Heart right ventricle (tissue), 16 donors: Measurements from ENCODE around the gene EPHA8. TPM values are rescaled to one million over a fixed set of nuclear protein-coding genes. Genes with fewer than 3 reads are reported as not detected.

Experiments
- ATAC-seq, 8 donors: fragments of 200-7000 bp; cut with Tn5 transposase; one replicate each; pipeline ENCODE4 v1.9.1; 2020; ENCODE audit warnings: mild to moderate bottlenecking in 8 of 8, moderate library complexity in 8 of 8, moderate number of reproducible peaks in 1 of 8
- DNase-seq, 2 donors: peaks; one replicate each; pipeline ENCODE4 v3.0.0-alpha.2; 2020
- H3K27ac ChIP-seq, 10 donors: fragments of 200-600 bp; sonication (generic) in 2 of 10; one replicate each; pipeline versions ENCODE4 v1.5.0 to v1.8.0; 2020 to 2022; ENCODE audit warnings: mild to moderate bottlenecking in 3 of 10
- H3K27me3 ChIP-seq, 7 donors: fragments of 200-600 bp; one replicate each; pipeline ENCODE4 v1.8.0; 2021 to 2022; ENCODE audit warnings: mild to moderate bottlenecking in 2 of 7
- H3K36me3 ChIP-seq, 9 donors: fragments of 200-600 bp; sonication (generic) in 1 of 9; one replicate each; pipeline versions ENCODE4 v1.5.0 to v1.8.0; 2020 to 2022; ENCODE audit warnings: mild to moderate bottlenecking in 2 of 9
- H3K4me1 ChIP-seq, 9 donors: fragments of 200-600 bp; sonication (generic) in 1 of 9; one replicate each; pipeline versions ENCODE4 v1.5.0 to v1.8.0; 2020 to 2022; ENCODE audit warnings: mild to moderate bottlenecking in 4 of 9
- H3K4me3 ChIP-seq, 10 donors: fragments of 200-600 bp; sonication (generic) in 2 of 10; one replicate each; pipeline versions ENCODE4 v1.5.0 to v1.8.0; 2020 to 2022; ENCODE audit warnings: mild to moderate bottlenecking in 7 of 10, moderate library complexity in 2 of 10
- H3K9me3 ChIP-seq, 11 donors: fragments of 200-600 bp in 10 of 11; sonication (generic) in 2 of 11; one replicate each; pipeline versions ENCODE4 v1.5.0 to v1.8.0; 2013 to 2022; ENCODE audit warnings: mild to moderate bottlenecking in 2 of 11, control low read depth in 1 of 11, moderate library complexity in 1 of 11
- WGBS, 2 donors: extraction: QIAGEN DNeasy Blood & Tissue Kit; methylation state at CpG; one replicate each; pipeline ENCODE4 v1.1.7; 2013; ENCODE audit warnings: inconsistent platforms in 1 of 2; 5-methylcytosine and 5-hydroxymethylcytosine counted together
- intact Hi-C, 10 donors: fragments of 100-400 bp; cut with DNase I; formaldehyde crosslinking; loops; one replicate each; pipeline versions ENCODE4 v1.11.1 to v1.14.2; 2022
- polyA plus RNA-seq, 2 donors: library from polyadenylated mRNA; stranded (reverse); fragments of 200-250 nt; gene quantifications; one replicate each; pipeline ENCODE4 v1.2.3, GENCODE V29; 2013
- total RNA-seq, 10 donors: library from RNA; stranded (reverse); fragmentation: NEBNext Ultra II Directional in 3 of 10; extraction: Animal tissue kit (Norgen Biotek cat#: 25700) in 3 of 10; gene quantifications; one replicate each; pipeline versions ENCODE4 v1.2.1 to v1.2.4, GENCODE V29; 2021 to 2023
- TF ChIP-seq, protein P1 (sequence below), 9 donors: fragments of 200-600 bp; sonication (generic) in 2 of 9; IDR thresholded peaks; one replicate each; pipeline versions ENCODE4 v1.5.0 to v1.8.0; 2021 to 2022; ENCODE audit warnings: antibody characterized with exemption in 9 of 9, mild to moderate bottlenecking in 5 of 9, moderate library complexity in 1 of 9
- donor health status: Arrhythmogenic right ventricular cardiomyopathy.
- donor health status: ischemic (EF 13 %, LVEDD 7.1; RV severe dilation, severe dysfunction).
- donor health status: healthy with polysubstance abuse.
- donor health status: DM: no; HTN: yes; CAD: no.
- donor health status: DM: no; HTN: no; CAD: no.
- donor health status: ischemic (EF 25% LVEDD 6.9; RV normal size, moderate dysfunction).
- donor health status: ischemic (EF 25% LVEDD 5.7; RV mildly dilated, moderate dysfunction).
- donor health status: healthy.
- donor health status: DM: yes; HTN: yes; CAD: no.
- donor health status: Ischemic cardiomyopathy.
- donor health status: ischemic (EF 35%, LVEDD 5.7; RV mildly dilated, moderate dysfunction).
- donor health status: nonischemic (EF 11% LVEDD 7.7; RV severe dilation, severe dysfunction).
- donor health status: DM: yes; HTN: yes; CAD: no.
- donor health status: PGD.
- donor health status: ischemic (EF 29% LVEDD 5.4; RV normal size, mild dysfunction).
- donor health status: nonischemic (EF 23%, LVEDD 6.1; RV moderate dilation, normal function).

Gene EPHA8
- total and polyA plus RNA-seq, 12 donors = 0.12 to 0.30 TPM; not detected in 10

DNA sequence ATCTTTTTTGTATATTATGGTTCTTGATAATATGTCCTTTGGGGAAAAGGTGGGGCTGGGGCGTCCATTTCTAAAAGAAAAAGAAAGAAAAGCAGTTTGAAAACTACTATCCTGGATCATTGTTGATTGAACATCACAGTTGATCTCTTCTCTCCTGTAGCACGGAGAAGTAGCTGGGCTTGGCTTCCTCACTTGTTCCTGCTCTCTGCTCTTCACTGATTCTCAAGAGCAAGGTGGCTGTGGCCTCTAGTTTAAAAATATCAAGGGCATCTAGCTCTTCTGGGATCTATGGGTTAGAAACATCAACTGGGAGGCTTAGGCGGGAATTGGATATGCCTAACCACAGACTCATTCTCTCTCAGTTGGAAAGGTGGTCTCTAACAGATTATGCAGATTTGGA lies 38.1 kb upstream of the EPHA8 start:
- Histone ChIP-seq H3K27me3 (no peaks in the 10 kb centered on the region), H3K36me3 (peaks cover 0 to 88% (median 51%) of the 10 kb centered on the region in 9 donors), H3K4me1 (peaks cover 0 to 5% (median 2%) of the 10 kb centered on the region in 9 donors), H3K9me3 (no peaks in the 10 kb centered on the region), H3K4me3 (no peak overlapping the region), H3K27ac (no peak overlapping the region)
- intact Hi-C loops = loop anchor here in 4 of 10 donors (5.0 to 10.0 kb wide), 3 partner anchors 90 to 117 kb away; partner anchors contain the start of genes C1QC (in 2 of the 4) and C1QA (in 1 of the 4)
- TF ChIP-seq, protein P1, sequence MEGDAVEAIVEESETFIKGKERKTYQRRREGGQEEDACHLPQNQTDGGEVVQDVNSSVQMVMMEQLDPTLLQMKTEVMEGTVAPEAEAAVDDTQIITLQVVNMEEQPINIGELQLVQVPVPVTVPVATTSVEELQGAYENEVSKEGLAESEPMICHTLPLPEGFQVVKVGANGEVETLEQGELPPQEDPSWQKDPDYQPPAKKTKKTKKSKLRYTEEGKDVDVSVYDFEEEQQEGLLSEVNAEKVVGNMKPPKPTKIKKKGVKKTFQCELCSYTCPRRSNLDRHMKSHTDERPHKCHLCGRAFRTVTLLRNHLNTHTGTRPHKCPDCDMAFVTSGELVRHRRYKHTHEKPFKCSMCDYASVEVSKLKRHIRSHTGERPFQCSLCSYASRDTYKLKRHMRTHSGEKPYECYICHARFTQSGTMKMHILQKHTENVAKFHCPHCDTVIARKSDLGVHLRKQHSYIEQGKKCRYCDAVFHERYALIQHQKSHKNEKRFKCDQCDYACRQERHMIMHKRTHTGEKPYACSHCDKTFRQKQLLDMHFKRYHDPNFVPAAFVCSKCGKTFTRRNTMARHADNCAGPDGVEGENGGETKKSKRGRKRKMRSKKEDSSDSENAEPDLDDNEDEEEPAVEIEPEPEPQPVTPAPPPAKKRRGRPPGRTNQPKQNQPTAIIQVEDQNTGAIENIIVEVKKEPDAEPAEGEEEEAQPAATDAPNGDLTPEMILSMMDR (IDR thresholded peaks at IDR 0.05) = no peak
- ATAC-seq (no peak), DNase-seq (no peak)
- WGBS, 2 donors = 87 to 92% methylated on average over 3 of the region's 3 CpGs

DNA sequence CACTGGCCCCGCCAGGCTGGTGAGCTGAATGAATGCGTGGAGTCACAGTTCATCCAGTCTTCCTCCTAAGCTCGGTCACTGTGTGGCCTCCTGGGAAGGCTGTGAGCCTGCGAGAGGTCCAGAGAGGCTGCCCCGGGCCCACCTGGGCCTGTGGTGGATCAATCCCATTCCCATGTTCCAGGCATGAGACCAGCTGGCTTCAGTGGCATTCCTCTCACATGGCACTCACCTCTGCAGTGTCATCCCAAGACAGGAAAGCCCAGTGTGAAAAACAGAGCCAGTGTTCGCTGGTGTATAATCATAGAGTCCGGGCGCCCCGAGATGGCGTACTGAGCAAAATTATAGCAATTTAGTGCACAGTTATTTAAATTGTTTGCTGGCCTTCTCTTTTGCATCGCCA lies 37.6 kb upstream of the EPHA8 start:
- peaks cover 0 to 9% (median 7%) of the 10 kb centered on the region in 9 donors for H3K4me1 ChIP-seq
- intact Hi-C loops = loop anchor here in 4 of 10 donors (5.0 to 10.0 kb wide), 3 partner anchors 91 to 117 kb away; partner anchors contain the start of genes C1QC (in 2 of the 4) and C1QA (in 1 of the 4)
- H3K27ac ChIP-seq = no peak overlapping the region
- H3K36me3 ChIP-seq = peaks cover 0 to 84% (median 47%) of the 10 kb centered on the region in 9 donors
- no peaks in the 10 kb centered on the region for H3K9me3 ChIP-seq
- DNase-seq (no peak), ATAC-seq (no peak)
- H3K27me3 ChIP-seq = no peaks in the 10 kb centered on the region
- no peak overlapping the region for H3K4me3 ChIP-seq
- TF ChIP-seq, protein P1 (IDR thresholded peaks at IDR 0.05) = no peak
- 92 to 94% methylated on average over 11 of the region's 11 CpGs for WGBS, 2 donors

DNA sequence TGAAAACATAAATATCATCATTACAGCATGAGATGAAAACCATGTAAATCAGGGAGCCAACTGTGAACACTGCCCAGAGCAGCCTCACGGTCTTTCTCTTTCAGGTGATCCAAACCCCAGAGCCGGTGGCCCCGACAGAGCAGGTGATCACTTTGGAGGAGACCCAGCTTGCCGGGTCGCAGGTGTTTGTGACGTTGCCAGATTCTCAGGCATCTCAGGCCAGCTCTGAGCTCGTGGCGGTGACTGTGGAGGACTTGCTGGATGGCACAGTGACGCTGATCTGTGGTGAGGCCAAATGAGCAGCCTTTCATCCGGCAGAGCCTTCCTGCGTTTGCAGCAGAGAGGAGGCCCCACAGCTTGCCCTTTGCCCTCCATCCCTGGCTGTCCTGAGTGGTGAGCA lies 37.2 kb upstream of the EPHA8 start:
- Histone ChIP-seq H3K4me3 (no peak overlapping the region), H3K27ac (no peak overlapping the region), H3K27me3 (no peaks in the 10 kb centered on the region), H3K4me1 (peaks cover 0 to 13% (median 10%) of the 10 kb centered on the region in 9 donors), H3K36me3 (peaks cover 0 to 80% (median 43%) of the 10 kb centered on the region in 9 donors), H3K9me3 (no peaks in the 10 kb centered on the region)
- WGBS, 2 donors = 87 to 88% methylated on average over 11 of the region's 11 CpGs
- intact Hi-C loops = loop anchor here in 4 of 10 donors (5.0 to 10.0 kb wide), 3 partner anchors 91 to 116 kb away; partner anchors contain the start of genes C1QC (in 2 of the 4) and C1QA (in 1 of the 4)
- ATAC-seq (no peak), DNase-seq (no peak)
- TF ChIP-seq, protein P1 (IDR thresholded peaks at IDR 0.05) = no peak

DNA sequence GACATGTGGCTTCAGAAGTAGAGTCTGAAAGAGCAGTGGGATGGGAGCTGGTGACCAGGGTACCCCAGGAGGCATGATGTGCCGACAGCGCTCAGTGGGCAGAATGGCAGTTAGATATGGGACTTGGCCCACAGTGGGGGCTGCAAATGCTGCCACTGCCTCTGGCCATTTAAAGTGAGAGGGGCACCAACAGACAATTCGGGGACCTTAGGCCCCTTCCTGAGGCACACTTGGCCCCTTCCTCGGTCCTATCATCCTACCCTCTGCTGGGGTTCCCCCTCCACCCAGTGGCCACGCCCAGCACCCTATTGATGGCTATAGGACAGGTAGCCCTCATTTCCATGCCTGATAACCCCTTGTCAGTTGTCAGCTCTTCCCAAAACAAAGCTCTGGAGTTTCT lies 36.6 kb upstream of the EPHA8 start:
- intact Hi-C loops = loop anchor here in 4 of 10 donors (5.0 to 10.0 kb wide), 3 partner anchors 92 to 116 kb away; partner anchors contain the start of genes C1QC (in 2 of the 4) and C1QA (in 1 of the 4)
- WGBS, 2 donors = 90 to 93% methylated on average over 5 of the region's 5 CpGs

More for the DNA sequence above, 36.6 kb upstream of the EPHA8 start:
- no peak for DNase-seq
- TF ChIP-seq, protein P1 (IDR thresholded peaks at IDR 0.05) = no peak
- Histone ChIP-seq H3K4me3 (no peak overlapping the region), H3K36me3 (peaks cover 0 to 74% (median 39%) of the 10 kb centered on the region in 9 donors), H3K9me3 (no peaks in the 10 kb centered on the region), H3K27ac (no peak overlapping the region), H3K4me1 (peaks cover 3 to 19% (median 16%) of the 10 kb centered on the region in 9 donors), H3K27me3 (no peaks in the 10 kb centered on the region)
- no peak for ATAC-seq
